Activated CD8-positive, alpha-beta memory T cell treated with anti-CD3 and anti-CD28 coated beads, Interleukin-2, amount 10 ng/mL, durations not matched to agents 7 days and 5 days (primary cell): Measurements from ENCODE around the gene OR2AK2. TPM values are rescaled to one million over a fixed set of nuclear protein-coding genes. Genes with fewer than 3 reads are reported as not detected.
"Not testable (repeated sequence)": the region's sequence is repeated elsewhere in the genome, so short reads cannot be mapped to it uniquely, and the experiment has no call there.

Experiments
- ATAC-seq: fragments of 150-1000 bp; cut with Tn5 transposase; one replicate; pipeline ENCODE4 v1.10.0; 2021; ENCODE audit warnings: moderate library complexity
- CTCF ChIA-PET: fragments of 350-600 bp; sonication (Branson Sonifier 250); formaldehyde crosslinking; loops from one replicate; lab custom pipeline; 2021; ENCODE audit warnings: antibody characterized with exemption; lab: Charles Lee
- DNase-seq: peaks from one replicate; pipeline ENCODE4 v3.0.0-alpha.2; 2020
- H3K27ac Mint-ChIP-seq: one replicate; pipeline ENCODE4 v1.8.0; 2021; ENCODE audit warnings: mild to moderate bottlenecking, mixed read lengths
- H3K27me3 Mint-ChIP-seq: one replicate; pipeline ENCODE4 v1.8.0; 2021; ENCODE audit warnings: mixed read lengths
- H3K36me3 Mint-ChIP-seq: one replicate; pipeline ENCODE4 v1.8.0; 2021; ENCODE audit warnings: mild to moderate bottlenecking, mixed read lengths
- H3K4me1 Mint-ChIP-seq: one replicate; pipeline ENCODE4 v1.8.0; 2021; ENCODE audit warnings: mixed read lengths
- H3K4me3 Mint-ChIP-seq: one replicate; pipeline ENCODE4 v1.8.0; 2021; ENCODE audit warnings: mild to moderate bottlenecking, moderate library complexity, mixed read lengths
- H3K9me3 Mint-ChIP-seq: one replicate; pipeline ENCODE4 v1.8.0; 2022; ENCODE audit warnings: low read depth, mixed read lengths
- total RNA-seq, 2 experiments: library from RNA; stranded (reverse); gene quantifications; one replicate each; pipeline ENCODE4 v1.2.3, GENCODE V29; 2021

Gene OR2AK2
- not detected for total RNA-seq

DNA sequence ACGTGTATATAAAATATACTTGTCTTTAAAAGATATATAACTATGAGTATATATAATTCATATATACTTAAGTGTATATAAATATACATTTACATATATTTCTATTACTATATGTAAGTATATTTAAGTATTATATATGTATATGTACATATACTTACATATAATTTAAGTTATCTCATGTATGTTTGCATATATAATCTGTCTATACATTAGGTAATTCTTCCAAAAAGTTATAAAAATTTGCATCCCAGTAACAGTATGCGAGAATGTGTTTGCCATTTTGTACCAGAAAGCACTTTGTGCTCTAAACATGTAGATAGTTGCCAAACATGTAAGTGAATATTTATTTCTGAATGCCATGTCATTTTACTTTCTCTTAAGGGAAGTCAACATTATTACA is at the start of gene OR2AK2:
Gene OR2AK2 (plus strand): TSS at position 301 of the 400 bp plus-strand sequence. CDS start 144 bp downstream, outside the sequence.
- H3K27me3 Mint-ChIP-seq = no peaks in the 10 kb centered on the region
- H3K4me3 Mint-ChIP-seq = no peak within 1 kb of the TSS
- H3K36me3 Mint-ChIP-seq = peaks cover 1% of the 10 kb centered on the region
- CTCF ChIA-PET = no interaction called here
- peaks cover 3% of the 10 kb centered on the region for H3K4me1 Mint-ChIP-seq
- H3K9me3 Mint-ChIP-seq = peaks cover 3% of the 10 kb centered on the region
- DNase-seq (no peak), ATAC-seq (no peak)
- H3K27ac Mint-ChIP-seq = no peak within 1 kb of the TSS

DNA sequence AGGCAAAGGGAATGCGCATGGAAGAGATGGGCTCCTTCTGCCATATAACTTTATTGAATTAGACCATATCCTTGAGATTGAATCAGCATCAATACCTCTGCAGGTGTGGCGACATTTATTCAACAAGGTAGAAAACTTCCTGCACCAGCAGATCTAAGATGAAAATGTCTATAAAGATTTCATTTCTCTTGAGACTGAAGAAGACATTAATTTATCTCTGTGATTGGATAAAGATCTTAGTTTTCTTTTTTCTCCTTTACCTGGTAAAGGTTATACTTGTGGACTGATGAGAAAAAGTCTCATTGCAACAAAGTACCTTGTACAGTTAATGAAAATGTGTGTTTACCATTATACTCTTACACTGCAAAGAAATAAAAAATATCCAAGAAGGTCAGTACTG is 45.1 kb upstream of the OR2AK2 start, which contains the start of gene OR2T8:
Gene OR2T8 (plus strand): TSS at position 301 of the 400 bp plus-strand sequence. CDS start 766 bp downstream, outside the sequence.
- Mint-ChIP-seq H3K27ac (no peak within 1 kb of the TSS), H3K4me3 (no peak within 1 kb of the TSS), H3K36me3 (no peaks in the 10 kb centered on the region), H3K9me3 (no peaks in the 10 kb centered on the region), H3K4me1 (no peaks in the 10 kb centered on the region), H3K27me3 (no peaks in the 10 kb centered on the region)
- no peak for ATAC-seq
- CTCF ChIA-PET = no interaction called here
- DNase-seq = no peak

GRCh38 chr1:247923941-247924340 is 41.1 kb upstream of the OR2AK2 start:
- no peaks in the 10 kb centered on the region for H3K9me3 Mint-ChIP-seq
- H3K4me3 Mint-ChIP-seq = no peak overlapping the region
- H3K36me3 Mint-ChIP-seq = no peaks in the 10 kb centered on the region
- H3K4me1 Mint-ChIP-seq = no peaks in the 10 kb centered on the region
- H3K27me3 Mint-ChIP-seq = no peaks in the 10 kb centered on the region
- CTCF ChIA-PET = no interaction called here
- no peak overlapping the region for H3K27ac Mint-ChIP-seq
- DNase-seq = no peak
- no peak for ATAC-seq

GRCh38 chr1:247924868-247925267 is 40.2 kb upstream of the OR2AK2 start, which contains the start of gene OR2AJ1:
TSS of gene OR2AJ1 (plus strand) at chr1:247924889. CDS start at chr1:247933769, 8,880 bp downstream.
- Mint-ChIP-seq H3K27me3 (no peaks in the 10 kb centered on the region), H3K36me3 (no peaks in the 10 kb centered on the region), H3K9me3 (no peaks in the 10 kb centered on the region), H3K4me3 (no peak within 1 kb of the TSS), H3K27ac (no peak within 1 kb of the TSS), H3K4me1 (no peaks in the 10 kb centered on the region)
- CTCF ChIA-PET = no interaction called here
- DNase-seq (no peak), ATAC-seq (no peak)

DNA sequence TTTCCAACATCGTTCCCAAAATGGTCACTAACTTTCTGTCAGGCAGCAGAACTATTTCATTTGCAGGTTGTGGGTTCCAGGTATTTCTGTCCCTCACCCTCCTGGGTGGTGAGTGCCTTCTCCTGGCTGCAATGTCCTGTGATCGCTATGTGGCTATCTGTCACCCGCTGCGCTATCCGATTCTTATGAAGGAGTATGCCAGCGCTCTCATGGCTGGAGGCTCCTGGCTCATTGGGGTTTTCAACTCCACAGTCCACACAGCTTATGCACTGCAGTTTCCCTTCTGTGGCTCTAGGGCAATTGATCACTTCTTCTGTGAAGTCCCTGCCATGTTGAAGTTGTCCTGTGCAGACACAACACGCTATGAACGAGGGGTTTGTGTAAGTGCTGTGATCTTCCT is 31.0 kb upstream of the OR2AK2 start:
- DNase-seq = no peak
- ATAC-seq = no peak
- no peaks in the 10 kb centered on the region for H3K4me1 Mint-ChIP-seq
- no peaks in the 10 kb centered on the region for H3K36me3 Mint-ChIP-seq
- H3K27me3 Mint-ChIP-seq = no peaks in the 10 kb centered on the region
- no peak overlapping the region for H3K27ac Mint-ChIP-seq
- CTCF ChIA-PET = no interaction called here
- H3K4me3 Mint-ChIP-seq = no peak overlapping the region
- peaks cover 4% of the 10 kb centered on the region for H3K9me3 Mint-ChIP-seq

DNA sequence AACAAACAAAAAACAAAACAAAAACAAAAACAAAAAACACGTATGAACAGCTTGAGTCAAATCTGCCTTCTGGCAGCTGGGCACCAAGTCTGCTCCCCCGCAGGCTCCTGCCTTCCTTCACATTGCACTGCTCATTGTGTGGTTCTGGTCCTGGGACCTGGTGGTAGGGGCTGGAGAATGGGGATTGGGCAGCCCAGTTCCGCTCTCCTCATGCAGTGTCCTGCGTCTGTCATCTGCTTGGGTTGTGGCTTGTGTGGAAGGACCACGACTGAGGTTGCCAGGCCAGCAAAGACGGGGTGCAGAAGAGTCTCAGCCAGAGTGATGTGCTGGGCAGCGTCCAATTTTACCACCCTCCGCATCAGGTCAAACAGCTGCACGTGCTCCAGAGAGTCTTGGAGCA is 29.3 kb upstream of the OR2AK2 start:
- CTCF ChIA-PET = no interaction called here
- Mint-ChIP-seq H3K4me1 (no peaks in the 10 kb centered on the region), H3K9me3 (peaks cover 4% of the 10 kb centered on the region), H3K27ac (no peak overlapping the region), H3K27me3 (no peaks in the 10 kb centered on the region), H3K4me3 (no peak overlapping the region), H3K36me3 (no peaks in the 10 kb centered on the region)
- no peak for DNase-seq
- ATAC-seq = no peak

- CTCF ChIA-PET = interaction anchor here (1.5 to 1.7 kb wide), 2 partner anchors 16 to 30 kb away, joined by 3 read pairs; no protein-coding TSS in a partner anchor
- no peak overlapping the region for H3K4me3 Mint-ChIP-seq
Measured at GRCh38 chr1:247936415-247936814, 28.6 kb upstream of the OR2AK2 start.

DNA sequence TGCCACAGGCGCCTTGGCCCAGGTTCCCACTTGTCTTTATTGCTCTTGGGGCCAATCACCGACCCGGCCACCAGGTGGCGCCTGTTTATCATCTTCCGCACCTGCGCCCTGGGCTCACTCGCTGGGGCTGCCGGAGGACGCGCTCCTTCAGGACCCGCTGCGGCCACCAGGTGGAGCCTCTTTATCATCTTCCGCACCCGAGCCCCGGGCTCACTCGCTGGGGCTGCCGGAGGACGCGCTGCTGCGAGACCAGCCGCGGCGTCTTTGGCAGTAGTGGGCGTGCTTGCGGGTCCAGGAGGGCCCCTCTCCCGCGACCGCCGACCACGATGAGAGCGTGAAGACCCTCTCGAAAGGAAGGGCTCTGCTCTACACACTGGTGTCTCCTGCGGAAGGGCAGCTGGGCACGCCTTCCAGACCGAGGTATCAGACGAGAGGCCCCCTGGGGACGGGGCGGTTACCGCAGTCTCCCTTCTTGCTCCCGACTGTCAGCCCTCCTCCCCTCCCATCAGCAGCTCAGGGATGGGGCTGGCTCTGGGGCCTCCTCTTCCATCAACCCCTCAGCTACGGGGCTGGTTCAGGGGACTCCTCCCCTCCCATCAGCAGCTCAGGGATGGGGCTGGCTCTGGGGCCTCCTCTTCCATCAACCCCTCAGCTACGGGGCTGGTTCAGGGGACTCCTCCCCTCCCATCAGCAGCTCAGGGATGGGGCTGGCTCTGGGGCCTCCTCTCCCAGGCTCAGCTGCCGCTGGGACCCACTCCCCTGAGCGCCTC is 27.9 kb upstream of the OR2AK2 start:
- H3K4me1 Mint-ChIP-seq, H3K27me3 Mint-ChIP-seq, H3K9me3 Mint-ChIP-seq, H3K36me3 Mint-ChIP-seq, H3K27ac Mint-ChIP-seq: not testable (repeated sequence)
- H3K4me3 Mint-ChIP-seq = peak overlapping the region; percentile 66
- CTCF ChIA-PET = interaction anchor here (1.5 to 1.7 kb wide), 2 partner anchors 15 to 31 kb away, joined by 3 read pairs; no protein-coding TSS in a partner anchor
- ATAC-seq (peak; percentile 100), DNase-seq (peak; percentile 85)

More at GRCh38 chr1:247936415-247936814, 28.6 kb upstream of the OR2AK2 start:
- H3K27ac Mint-ChIP-seq = no peak overlapping the region
- peaks cover 4% of the 10 kb centered on the region for H3K9me3 Mint-ChIP-seq
- ATAC-seq (no peak), DNase-seq (no peak)
- H3K27me3 Mint-ChIP-seq = no peaks in the 10 kb centered on the region
- no peaks in the 10 kb centered on the region for H3K36me3 Mint-ChIP-seq
- no peaks in the 10 kb centered on the region for H3K4me1 Mint-ChIP-seq

- peaks cover 4% of the 10 kb centered on the region for H3K9me3 Mint-ChIP-seq
- CTCF ChIA-PET = no interaction called here
- DNase-seq (no peak), ATAC-seq (no peak)
- H3K27ac Mint-ChIP-seq = no peak overlapping the region
- no peak overlapping the region for H3K4me3 Mint-ChIP-seq
- H3K36me3 Mint-ChIP-seq = no peaks in the 10 kb centered on the region
- no peaks in the 10 kb centered on the region for H3K4me1 Mint-ChIP-seq
- H3K27me3 Mint-ChIP-seq = no peaks in the 10 kb centered on the region
Measured at GRCh38 chr1:247942624-247943023, 22.4 kb upstream of the OR2AK2 start.

- no peak within 1 kb of the TSS for H3K4me3 Mint-ChIP-seq
- ATAC-seq = no peak
- CTCF ChIA-PET = no interaction called here
Measured at GRCh38 chr1:247948558-247948957, 16.5 kb upstream of the OR2AK2 start, which contains the start of gene OR2L8. TSS of gene OR2L8 (plus strand) at chr1:247948858. CDS start at chr1:247948858, 0 bp downstream.

DNA sequence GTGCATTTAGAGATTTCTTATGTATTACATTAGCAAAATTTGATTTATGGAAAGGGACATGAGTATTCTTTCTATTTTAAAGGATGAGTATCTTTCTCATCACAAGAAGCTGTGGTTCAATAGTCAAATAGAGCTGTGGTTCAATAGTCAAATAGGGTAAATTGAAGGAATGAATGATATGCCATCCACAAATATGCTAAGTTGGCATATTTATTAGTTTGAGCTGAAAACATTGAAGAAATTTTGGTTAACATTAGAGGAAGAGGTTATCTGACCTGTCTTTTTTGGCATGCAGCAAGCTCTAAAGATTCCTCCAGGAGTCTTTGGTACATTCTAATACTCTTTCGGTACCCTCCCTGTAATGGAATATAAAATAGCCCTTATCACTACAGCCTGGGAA is 11.6 kb upstream of the OR2AK2 start:
- H3K4me3 Mint-ChIP-seq = no peak overlapping the region
- H3K27me3 Mint-ChIP-seq = no peaks in the 10 kb centered on the region
- no peak for DNase-seq
- peaks cover 3% of the 10 kb centered on the region for H3K9me3 Mint-ChIP-seq
- CTCF ChIA-PET = no interaction called here
- ATAC-seq = no peak
- H3K36me3 Mint-ChIP-seq = no peaks in the 10 kb centered on the region
- no peak overlapping the region for H3K27ac Mint-ChIP-seq
- H3K4me1 Mint-ChIP-seq = no peaks in the 10 kb centered on the region

More at GRCh38 chr1:247948558-247948957, 16.5 kb upstream of the OR2AK2 start, which contains the start of gene OR2L8:
- no peaks in the 10 kb centered on the region for H3K27me3 Mint-ChIP-seq
- H3K36me3 Mint-ChIP-seq = no peaks in the 10 kb centered on the region
- no peak for DNase-seq
- peaks cover 7% of the 10 kb centered on the region for H3K9me3 Mint-ChIP-seq
- H3K4me1 Mint-ChIP-seq = no peaks in the 10 kb centered on the region
- no peak within 1 kb of the TSS for H3K27ac Mint-ChIP-seq

- H3K36me3 Mint-ChIP-seq = no peaks in the 10 kb centered on the region
- DNase-seq = no peak
- CTCF ChIA-PET = no interaction called here
- H3K9me3 Mint-ChIP-seq = peaks cover 3% of the 10 kb centered on the region
- H3K27ac Mint-ChIP-seq = no peak overlapping the region
- H3K27me3 Mint-ChIP-seq = no peaks in the 10 kb centered on the region
- ATAC-seq = no peak
- peaks cover 2% of the 10 kb centered on the region for H3K4me1 Mint-ChIP-seq
- no peak overlapping the region for H3K4me3 Mint-ChIP-seq
Measured at GRCh38 chr1:247961791-247962190, 3.2 kb upstream of the OR2AK2 start.

GRCh38 chr1:247962911-247963588 is 2.0 kb upstream of the OR2AK2 start:
- CTCF ChIA-PET = no interaction called here
- no peak overlapping the region for H3K27ac Mint-ChIP-seq
- peaks cover 3% of the 10 kb centered on the region for H3K9me3 Mint-ChIP-seq
- ATAC-seq (no peak), DNase-seq (no peak)
- no peak overlapping the region for H3K4me3 Mint-ChIP-seq
- peaks cover 3% of the 10 kb centered on the region for H3K4me1 Mint-ChIP-seq
- H3K36me3 Mint-ChIP-seq = peaks cover 1% of the 10 kb centered on the region
- no peaks in the 10 kb centered on the region for H3K27me3 Mint-ChIP-seq
